Measurements from ENCODE around the gene YWHAB.

Gene YWHAB

DNA sequence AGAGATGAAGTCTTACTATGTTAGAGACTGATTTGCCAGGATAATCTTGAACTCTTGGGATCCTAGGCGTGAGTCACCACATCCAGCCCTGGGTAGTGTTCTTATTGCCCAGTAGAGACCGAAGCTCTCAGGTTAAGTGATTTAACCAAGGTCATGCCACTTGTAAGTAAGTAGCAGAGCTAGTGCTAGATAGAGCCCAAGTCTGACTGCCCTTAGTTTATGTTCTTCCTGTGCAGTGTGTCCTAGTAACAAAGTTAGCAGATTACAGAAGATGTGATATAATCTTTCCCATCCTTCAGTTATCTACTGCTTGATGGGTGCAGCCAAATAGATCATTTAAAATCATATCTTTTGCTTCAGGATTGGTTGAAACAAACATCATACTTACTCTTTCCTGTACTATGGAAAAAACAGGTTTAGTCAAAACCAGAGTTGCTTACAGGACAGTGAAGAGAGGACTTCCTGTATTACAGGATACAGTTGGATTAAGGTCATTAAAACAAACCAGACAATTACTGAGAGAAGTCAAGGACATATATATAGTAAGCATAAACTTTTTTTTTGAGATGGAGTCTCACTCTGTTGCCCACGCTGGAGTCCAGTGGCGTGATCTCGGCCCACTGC is 14.8 kb downstream of the YWHAB start:
- Histone ChIP-seq H3K36me3 (ENCODE audit: insufficient read depth, low read length) (peaks cover 52% of the 10 kb centered on the region), H3K4me3 (ENCODE audit: low read length, poor library complexity, severe bottlenecking) (no peak overlapping the region), H2AFZ (ENCODE audit: low read length) (no peak overlapping the region), H3K4me1 (ENCODE audit: insufficient read depth, low read length, poor library complexity, severe bottlenecking) (peaks cover 33% of the 10 kb centered on the region), H3F3A (ENCODE audit: low read depth) (peaks cover 6% of the 10 kb centered on the region; the same call in 1 of the 2 replicates), H3K4me2 (ENCODE audit: low read depth, low read length, poor library complexity, severe bottlenecking) (peak overlapping the region; percentile 36), H4K20me1 (ENCODE audit: insufficient read depth, low read length, poor library complexity, severe bottlenecking) (peaks cover 73% of the 10 kb centered on the region), H3K9me3 (ENCODE audit: insufficient read depth, low read depth, low read length) (no peaks in the 10 kb centered on the region), H3K27me3 (ENCODE audit: insufficient read depth, low read length, poor library complexity, severe bottlenecking) (no peaks in the 10 kb centered on the region), H3K79me2 (ENCODE audit: insufficient read depth, low read length) (peaks cover 75% of the 10 kb centered on the region), H3K9me2 (replicated peaks; ENCODE audit: low read depth, low read length) (no peaks in the 10 kb centered on the region), H3K9ac (ENCODE audit: low read depth, low read length, poor library complexity, severe bottlenecking) (no peak overlapping the region)
- no peak for TF ChIP-seq EZH2phosphoT487 (IDR thresholded peaks at IDR 0.05; ENCODE audit: borderline replicate concordance)
- TF ChIP-seq, protein P1, sequence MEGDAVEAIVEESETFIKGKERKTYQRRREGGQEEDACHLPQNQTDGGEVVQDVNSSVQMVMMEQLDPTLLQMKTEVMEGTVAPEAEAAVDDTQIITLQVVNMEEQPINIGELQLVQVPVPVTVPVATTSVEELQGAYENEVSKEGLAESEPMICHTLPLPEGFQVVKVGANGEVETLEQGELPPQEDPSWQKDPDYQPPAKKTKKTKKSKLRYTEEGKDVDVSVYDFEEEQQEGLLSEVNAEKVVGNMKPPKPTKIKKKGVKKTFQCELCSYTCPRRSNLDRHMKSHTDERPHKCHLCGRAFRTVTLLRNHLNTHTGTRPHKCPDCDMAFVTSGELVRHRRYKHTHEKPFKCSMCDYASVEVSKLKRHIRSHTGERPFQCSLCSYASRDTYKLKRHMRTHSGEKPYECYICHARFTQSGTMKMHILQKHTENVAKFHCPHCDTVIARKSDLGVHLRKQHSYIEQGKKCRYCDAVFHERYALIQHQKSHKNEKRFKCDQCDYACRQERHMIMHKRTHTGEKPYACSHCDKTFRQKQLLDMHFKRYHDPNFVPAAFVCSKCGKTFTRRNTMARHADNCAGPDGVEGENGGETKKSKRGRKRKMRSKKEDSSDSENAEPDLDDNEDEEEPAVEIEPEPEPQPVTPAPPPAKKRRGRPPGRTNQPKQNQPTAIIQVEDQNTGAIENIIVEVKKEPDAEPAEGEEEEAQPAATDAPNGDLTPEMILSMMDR (conservative IDR thresholded peaks at IDR 0.05; ENCODE audit: low read length): no peak

DNA sequence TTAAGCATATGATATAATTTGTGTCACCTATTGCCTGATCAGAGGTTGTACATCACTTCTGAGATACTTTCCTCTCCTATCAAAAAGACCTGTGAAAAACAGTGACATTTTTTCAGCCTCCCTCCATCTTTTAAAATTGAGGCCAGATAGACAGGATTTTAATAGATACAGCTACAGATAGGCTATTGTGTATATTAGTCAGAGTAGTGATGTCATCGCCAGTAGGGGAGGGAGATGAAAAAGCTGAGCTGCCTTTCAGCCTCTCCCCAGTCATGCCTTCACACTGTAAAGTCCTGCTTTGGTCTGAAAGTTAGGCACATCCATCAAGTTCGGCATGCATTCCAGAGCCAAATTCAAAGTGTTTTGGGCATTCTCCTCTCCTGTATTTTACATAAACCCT is 16.5 kb downstream of the YWHAB start:
- H4K20me1 ChIP-seq (ENCODE audit: insufficient read depth, low read length, poor library complexity, severe bottlenecking): peaks cover 57% of the 10 kb centered on the region
- H3K36me3 ChIP-seq (ENCODE audit: insufficient read depth, low read length): peaks cover 68% of the 10 kb centered on the region

DNA sequence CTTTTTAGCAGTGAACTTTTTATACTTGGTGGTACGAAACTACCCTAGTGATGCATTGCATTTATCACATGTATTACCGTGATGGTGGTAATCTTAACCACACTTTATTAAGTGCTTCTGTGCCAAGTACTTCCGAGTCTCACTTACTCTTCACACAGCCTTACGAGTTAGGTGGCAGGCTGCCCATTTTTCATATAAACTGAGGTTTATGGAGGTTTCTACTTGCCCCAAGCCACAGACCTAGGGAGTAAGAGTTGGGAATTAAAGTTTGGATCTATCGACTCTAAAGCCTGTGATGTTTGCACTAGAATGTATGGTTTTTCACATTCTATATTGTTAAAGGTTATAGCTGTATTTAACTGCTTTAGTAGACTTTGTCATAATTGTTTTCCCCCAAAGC is 18.9 kb downstream of the YWHAB start:
- no peak overlapping the region for H3K4me3 ChIP-seq (ENCODE audit: low read length, poor library complexity, severe bottlenecking)
- H3K36me3 ChIP-seq (ENCODE audit: insufficient read depth, low read length): peaks cover 88% of the 10 kb centered on the region
- no peaks in the 10 kb centered on the region for H3K27me3 ChIP-seq (ENCODE audit: insufficient read depth, low read length, poor library complexity, severe bottlenecking)
- H3K4me2 ChIP-seq (ENCODE audit: low read depth, low read length, poor library complexity, severe bottlenecking): no peak overlapping the region
- no peaks in the 10 kb centered on the region for H3K9me3 ChIP-seq (ENCODE audit: insufficient read depth, low read depth, low read length)
- no peak overlapping the region for H3K9ac ChIP-seq (ENCODE audit: low read depth, low read length, poor library complexity, severe bottlenecking)
- TF ChIP-seq, protein P1 (conservative IDR thresholded peaks at IDR 0.05; ENCODE audit: low read length): no peak
- TF ChIP-seq EZH2phosphoT487 (IDR thresholded peaks at IDR 0.05; ENCODE audit: borderline replicate concordance): no peak
- peaks cover 35% of the 10 kb centered on the region for H3K79me2 ChIP-seq (ENCODE audit: insufficient read depth, low read length)
- H3K9me2 ChIP-seq (replicated peaks; ENCODE audit: low read depth, low read length): no peaks in the 10 kb centered on the region
- peaks cover 34% of the 10 kb centered on the region for H4K20me1 ChIP-seq (ENCODE audit: insufficient read depth, low read length, poor library complexity, severe bottlenecking)
- H3F3A ChIP-seq (ENCODE audit: low read depth): peaks cover 6% of the 10 kb centered on the region; the same call in 1 of the 2 replicates
- no peak overlapping the region for H2AFZ ChIP-seq (ENCODE audit: low read length)
- H3K4me1 ChIP-seq (ENCODE audit: insufficient read depth, low read length, poor library complexity, severe bottlenecking): peaks cover 15% of the 10 kb centered on the region

More for the DNA sequence above, 16.5 kb downstream of the YWHAB start:
- H3K9ac ChIP-seq (ENCODE audit: low read depth, low read length, poor library complexity, severe bottlenecking): no peak overlapping the region
- no peak overlapping the region for H3K4me3 ChIP-seq (ENCODE audit: low read length, poor library complexity, severe bottlenecking)
- H3K4me2 ChIP-seq (ENCODE audit: low read depth, low read length, poor library complexity, severe bottlenecking): no peak overlapping the region
- no peaks in the 10 kb centered on the region for H3K27me3 ChIP-seq (ENCODE audit: insufficient read depth, low read length, poor library complexity, severe bottlenecking)
- H3K79me2 ChIP-seq (ENCODE audit: insufficient read depth, low read length): peaks cover 59% of the 10 kb centered on the region
- no peaks in the 10 kb centered on the region for H3K9me2 ChIP-seq (replicated peaks; ENCODE audit: low read depth, low read length)
- H3K4me1 ChIP-seq (ENCODE audit: insufficient read depth, low read length, poor library complexity, severe bottlenecking): peaks cover 19% of the 10 kb centered on the region
- H3F3A ChIP-seq (ENCODE audit: low read depth): peaks cover 6% of the 10 kb centered on the region; the same call in 1 of the 2 replicates
- TF ChIP-seq, protein P1 (conservative IDR thresholded peaks at IDR 0.05; ENCODE audit: low read length): no peak
- no peak for TF ChIP-seq EZH2phosphoT487 (IDR thresholded peaks at IDR 0.05; ENCODE audit: borderline replicate concordance)
- H3K9me3 ChIP-seq (ENCODE audit: insufficient read depth, low read depth, low read length): no peaks in the 10 kb centered on the region
- H2AFZ ChIP-seq (ENCODE audit: low read length): no peak overlapping the region

Measured in Loucy (cell line).